ENCODE data around the gene STRBP. TPM values are rescaled to one million over a fixed set of nuclear protein-coding genes. Genes with fewer than 3 reads are reported as not detected.

The STRBP gene
- total RNA-seq, 1 experiment from 2014 or later: 40.3 TPM

DNA sequence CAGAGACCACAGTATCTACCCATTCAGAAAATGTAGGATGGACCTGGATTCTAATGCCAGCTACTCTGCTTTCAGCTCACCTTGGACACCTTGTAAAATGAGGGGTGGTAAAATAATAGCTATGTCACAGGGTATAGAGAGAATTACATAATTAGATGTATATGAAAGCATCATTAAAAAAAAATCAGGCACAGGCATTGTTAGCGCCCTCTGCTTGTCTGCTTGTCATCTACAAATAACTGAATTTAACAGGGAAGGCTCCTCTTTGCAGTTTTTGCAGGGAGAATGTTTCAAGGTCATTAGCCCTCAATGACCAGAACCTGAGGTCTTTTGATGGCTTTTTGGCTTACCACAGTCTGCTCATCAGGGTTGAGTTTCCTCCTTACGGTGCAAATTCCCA, 176.9 kb downstream of the STRBP start:
- H3K27ac ChIP-seq (ENCODE audit: low read length): no peak overlapping the region
- no peaks in the 10 kb centered on the region for H3K4me1 ChIP-seq (ENCODE audit: control insufficient read depth, insufficient read depth, low read length)
- TF ChIP-seq, protein P1, sequence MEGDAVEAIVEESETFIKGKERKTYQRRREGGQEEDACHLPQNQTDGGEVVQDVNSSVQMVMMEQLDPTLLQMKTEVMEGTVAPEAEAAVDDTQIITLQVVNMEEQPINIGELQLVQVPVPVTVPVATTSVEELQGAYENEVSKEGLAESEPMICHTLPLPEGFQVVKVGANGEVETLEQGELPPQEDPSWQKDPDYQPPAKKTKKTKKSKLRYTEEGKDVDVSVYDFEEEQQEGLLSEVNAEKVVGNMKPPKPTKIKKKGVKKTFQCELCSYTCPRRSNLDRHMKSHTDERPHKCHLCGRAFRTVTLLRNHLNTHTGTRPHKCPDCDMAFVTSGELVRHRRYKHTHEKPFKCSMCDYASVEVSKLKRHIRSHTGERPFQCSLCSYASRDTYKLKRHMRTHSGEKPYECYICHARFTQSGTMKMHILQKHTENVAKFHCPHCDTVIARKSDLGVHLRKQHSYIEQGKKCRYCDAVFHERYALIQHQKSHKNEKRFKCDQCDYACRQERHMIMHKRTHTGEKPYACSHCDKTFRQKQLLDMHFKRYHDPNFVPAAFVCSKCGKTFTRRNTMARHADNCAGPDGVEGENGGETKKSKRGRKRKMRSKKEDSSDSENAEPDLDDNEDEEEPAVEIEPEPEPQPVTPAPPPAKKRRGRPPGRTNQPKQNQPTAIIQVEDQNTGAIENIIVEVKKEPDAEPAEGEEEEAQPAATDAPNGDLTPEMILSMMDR (IDR thresholded peaks at IDR 0.05): peak; percentile 48
- TF ChIP-seq REST (IDR thresholded peaks at IDR 0.05; ENCODE audit: insufficient read depth in 1 of 2, low read depth in 2 of 2, low read length in 1 of 2) (no peak), SIN3A (IDR thresholded peaks at IDR 0.05; ENCODE audit: borderline replicate concordance, insufficient read depth, low read depth, low read length) (no peak), POLR2AphosphoS5 (IDR thresholded peaks at IDR 0.05; ENCODE audit: low read depth, low read length) (no peak), TCF7L2 (IDR thresholded peaks at IDR 0.05; ENCODE audit: low read depth, low read length) (no peak)
- BruUV-seq (replicated peaks): no TSS peak
- H3K27me3 ChIP-seq (ENCODE audit: control insufficient read depth, insufficient read depth, low read length): no peaks in the 10 kb centered on the region
- POLR2A ChIA-PET: no interaction called here
- no peaks in the 10 kb centered on the region for H3K9me3 ChIP-seq (ENCODE audit: control insufficient read depth, insufficient read depth, low read depth, low read length)
- no peak for ATAC-seq
- H3K4me3 ChIP-seq (ENCODE audit: low read depth in 2 of 2, low read length in 2 of 2): no peak overlapping the region
- H3K36me3 ChIP-seq (ENCODE audit: control insufficient read depth, insufficient read depth, low read length): peaks cover 3% of the 10 kb centered on the region
- CTCF ChIA-PET: no interaction called here
- no peak for DNase-seq (ENCODE audit: low read depth, low spot score)
- in situ Hi-C loops (cut with HindIII; ENCODE audit: low pct_unique_long_range_greater_than_20kb, low sequenced_read_pairs): no loop called here
- intact Hi-C loops (cut with micrococcal nuclease; ENCODE audit: unreplicated experiment): no loop called here

DNA sequence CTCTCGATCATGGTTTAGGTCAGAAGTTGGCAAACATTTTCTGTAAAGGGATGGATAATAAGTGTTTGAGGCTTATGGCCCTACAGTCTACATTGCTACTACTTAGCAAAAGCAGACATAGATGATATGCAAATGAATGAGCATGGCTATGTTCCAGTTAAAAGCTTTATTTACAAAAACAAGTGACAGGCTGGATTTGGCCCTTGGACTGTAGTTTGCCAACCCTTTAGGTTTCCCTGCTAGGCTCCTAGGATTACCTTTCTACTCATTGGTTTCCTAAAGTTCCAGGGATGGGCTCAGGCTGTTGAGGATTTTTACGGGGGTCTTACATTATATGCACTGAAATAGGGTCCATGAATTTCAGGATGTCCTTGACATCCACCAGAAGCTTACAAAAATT, 177.4 kb downstream of the STRBP start:
- BruUV-seq (replicated peaks): no TSS peak
- ATAC-seq (no peak), DNase-seq (ENCODE audit: low read depth, low spot score) (no peak)
- Histone ChIP-seq H3K9me3 (ENCODE audit: control insufficient read depth, insufficient read depth, low read depth, low read length) (no peaks in the 10 kb centered on the region), H3K4me3 (ENCODE audit: low read depth in 2 of 2, low read length in 2 of 2) (no peak overlapping the region), H3K27me3 (ENCODE audit: control insufficient read depth, insufficient read depth, low read length) (no peaks in the 10 kb centered on the region), H3K36me3 (ENCODE audit: control insufficient read depth, insufficient read depth, low read length) (peaks cover under 1% of the 10 kb centered on the region), H3K4me1 (ENCODE audit: control insufficient read depth, insufficient read depth, low read length) (no peaks in the 10 kb centered on the region), H3K27ac (ENCODE audit: low read length) (no peak overlapping the region)
- in situ Hi-C loops (cut with HindIII; ENCODE audit: low pct_unique_long_range_greater_than_20kb, low sequenced_read_pairs): no loop called here
- CTCF ChIA-PET: no interaction called here
- TF ChIP-seq SIN3A (IDR thresholded peaks at IDR 0.05; ENCODE audit: borderline replicate concordance, insufficient read depth, low read depth, low read length): no peak
- TF ChIP-seq, protein P1 (IDR thresholded peaks at IDR 0.05): no peak
- TF ChIP-seq POLR2AphosphoS5 (IDR thresholded peaks at IDR 0.05; ENCODE audit: low read depth, low read length): no peak
- no peak for TF ChIP-seq TCF7L2 (IDR thresholded peaks at IDR 0.05; ENCODE audit: low read depth, low read length)
- no peak for TF ChIP-seq REST (IDR thresholded peaks at IDR 0.05; ENCODE audit: insufficient read depth in 1 of 2, low read depth in 2 of 2, low read length in 1 of 2)
- POLR2A ChIA-PET: no interaction called here
- intact Hi-C loops (cut with micrococcal nuclease; ENCODE audit: unreplicated experiment): no loop called here

Data from Panc1 (cell line).